Body of pancreas (tissue), 4 donors: ENCODE measurements around the gene ENPP6. TPM values are rescaled to one million over a fixed set of nuclear protein-coding genes. Genes with fewer than 3 reads are reported as not detected.

Source experiments
- ATAC-seq: fragments of 150-250 bp; one replicate; pipeline ENCODE4 v1.9.1; 2016
- DNase-seq, 4 donors: peaks; one replicate each; pipeline ENCODE4 v3.0.0-alpha.2; 2019
- H3K27ac ChIP-seq, 4 donors: fragments of 200-600 bp; sonication (generic); 1 replicate in 3 of 4; 2 replicates in 1 of 4; pipeline versions ENCODE4 v1.5.1 to v1.6.1; 2016 to 2019; ENCODE audit warnings: mild to moderate bottlenecking in 1 of 4, mixed read lengths in 1 of 4, moderate library complexity in 1 of 4
- H3K27me3 ChIP-seq, 2 donors: fragments of 200-600 bp; sonication (generic); one replicate each; pipeline ENCODE4 v1.6.0; 2016; ENCODE audit warnings: mild to moderate bottlenecking in 1 of 2
- H3K36me3 ChIP-seq, 2 donors: fragments of 200-600 bp; sonication (generic); replicated peaks in 1 of 2; 2 replicates each; pipeline ENCODE4 v1.5.1; 2016; ENCODE audit warnings: low read depth in 2 of 2; ENCODE audit not compliant: insufficient read depth in 1 of 2
- H3K4me1 ChIP-seq: fragments of 200-600 bp; sonication (generic); one replicate; pipeline ENCODE4 v1.6.0; 2016
- H3K4me3 ChIP-seq, 2 donors: fragments of 200-600 bp; sonication (generic); 1 replicate in 1 of 2; 2 replicates in 1 of 2; pipeline ENCODE4 v1.5.1; 2016 to 2019
- H3K9me3 ChIP-seq, 3 donors: fragments of 200-600 bp; sonication (generic); 1 replicate in 2 of 3; 2 replicates in 1 of 3; pipeline ENCODE4 v1.5.1; 2016
- POLR2A ChIP-seq, 3 donors: fragments of 450-650 bp; IDR thresholded peaks; one replicate each; pipeline ENCODE4 v1.6.1; 2016; ENCODE audit warnings: antibody characterized with exemption in 3 of 3, mild to moderate bottlenecking in 2 of 3
- WGBS, 2 donors: methylation state at CpG; one replicate each; pipeline ENCODE4 v1.1.5; 2017; 5-methylcytosine and 5-hydroxymethylcytosine counted together
- intact Hi-C: fragments of 100-400 bp; cut with DNase I; formaldehyde crosslinking; loops from one replicate; pipeline ENCODE4 v1.15.1; 2023
- total RNA-seq, 2 donors: library from RNA; depleted of rRNA; stranded (reverse); fragments of >200 nt; gene quantifications; one replicate each; pipeline ENCODE4 v1.1.0, GENCODE V29; 2016
- TF ChIP-seq, protein P1 (sequence below), 7 experiments: fragments of 450-650 bp in 4 of 7; fragments of 200-600 bp in 3 of 7; sonication (generic) in 3 of 7; IDR thresholded peaks; one replicate each; pipeline ENCODE4 v1.5.1; 2016 to 2019; ENCODE audit warnings: antibody characterized with exemption in 7 of 7

ENPP6 gene
- total RNA-seq, 2 donors from 2014 or later = not detected

DNA sequence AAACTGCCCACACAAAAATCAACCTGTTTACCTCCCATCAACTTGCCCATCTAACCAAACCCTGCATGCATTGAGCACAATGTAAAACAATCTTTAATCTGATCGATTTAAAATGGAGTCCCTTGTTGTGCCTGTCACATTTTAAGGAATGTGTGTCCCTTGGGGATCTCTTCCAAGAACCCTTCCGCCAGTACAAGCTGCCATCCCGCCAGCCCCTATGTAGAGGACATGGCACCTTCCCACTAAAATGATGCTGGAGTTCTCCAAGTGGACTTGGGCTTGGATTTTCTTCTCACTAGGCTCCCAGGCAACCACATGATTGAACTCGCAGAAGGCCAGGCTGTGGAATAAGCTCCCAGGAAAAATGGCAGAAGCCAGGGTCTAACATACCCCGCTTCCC, 45.8 kb upstream of the ENPP6 start:
- H3K9me3 ChIP-seq = no peaks in the 10 kb centered on the region
- no peaks in the 10 kb centered on the region for H3K36me3 ChIP-seq
- H3K4me1 ChIP-seq = no peaks in the 10 kb centered on the region
- 32 to 52% methylated on average over 5 of the region's 5 CpGs for WGBS, 2 donors
- TF ChIP-seq, protein P1, sequence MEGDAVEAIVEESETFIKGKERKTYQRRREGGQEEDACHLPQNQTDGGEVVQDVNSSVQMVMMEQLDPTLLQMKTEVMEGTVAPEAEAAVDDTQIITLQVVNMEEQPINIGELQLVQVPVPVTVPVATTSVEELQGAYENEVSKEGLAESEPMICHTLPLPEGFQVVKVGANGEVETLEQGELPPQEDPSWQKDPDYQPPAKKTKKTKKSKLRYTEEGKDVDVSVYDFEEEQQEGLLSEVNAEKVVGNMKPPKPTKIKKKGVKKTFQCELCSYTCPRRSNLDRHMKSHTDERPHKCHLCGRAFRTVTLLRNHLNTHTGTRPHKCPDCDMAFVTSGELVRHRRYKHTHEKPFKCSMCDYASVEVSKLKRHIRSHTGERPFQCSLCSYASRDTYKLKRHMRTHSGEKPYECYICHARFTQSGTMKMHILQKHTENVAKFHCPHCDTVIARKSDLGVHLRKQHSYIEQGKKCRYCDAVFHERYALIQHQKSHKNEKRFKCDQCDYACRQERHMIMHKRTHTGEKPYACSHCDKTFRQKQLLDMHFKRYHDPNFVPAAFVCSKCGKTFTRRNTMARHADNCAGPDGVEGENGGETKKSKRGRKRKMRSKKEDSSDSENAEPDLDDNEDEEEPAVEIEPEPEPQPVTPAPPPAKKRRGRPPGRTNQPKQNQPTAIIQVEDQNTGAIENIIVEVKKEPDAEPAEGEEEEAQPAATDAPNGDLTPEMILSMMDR (IDR thresholded peaks at IDR 0.05) = no peak
- no peak for TF ChIP-seq POLR2A (IDR thresholded peaks at IDR 0.05)
- ATAC-seq (no peak), DNase-seq (no peak)
- no peak overlapping the region for H3K27ac ChIP-seq
- H3K4me3 ChIP-seq = no peak overlapping the region
- no peaks in the 10 kb centered on the region for H3K27me3 ChIP-seq
- intact Hi-C loops = no loop called here

DNA sequence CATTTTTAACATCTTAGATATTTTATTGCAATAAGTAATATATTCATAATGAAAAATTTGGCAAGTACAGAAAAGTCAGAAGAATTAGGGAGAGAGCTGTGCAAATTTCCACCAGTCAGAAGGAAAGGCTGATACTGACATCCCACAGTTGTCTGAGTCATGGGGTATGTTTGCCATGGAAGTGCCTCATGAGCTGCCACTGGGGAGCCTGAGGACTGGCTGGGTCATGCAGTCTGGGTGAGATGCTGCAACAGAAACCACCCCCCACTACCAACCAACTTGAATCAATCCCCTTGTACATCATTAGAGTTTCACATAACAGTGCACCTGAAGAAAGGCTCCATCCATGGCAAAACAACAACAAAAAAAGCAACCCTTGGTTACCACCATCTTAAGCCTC, 45.2 kb upstream of the ENPP6 start:
- H3K4me3 ChIP-seq = no peak overlapping the region
- no peak for ATAC-seq
- H3K9me3 ChIP-seq = no peaks in the 10 kb centered on the region
- H3K27ac ChIP-seq = no peak overlapping the region
- no peaks in the 10 kb centered on the region for H3K36me3 ChIP-seq
- no peak for DNase-seq
- no peaks in the 10 kb centered on the region for H3K4me1 ChIP-seq
- TF ChIP-seq POLR2A (IDR thresholded peaks at IDR 0.05) = no peak
- TF ChIP-seq, protein P1 (IDR thresholded peaks at IDR 0.05) = no peak
- intact Hi-C loops = no loop called here
- no peaks in the 10 kb centered on the region for H3K27me3 ChIP-seq

DNA sequence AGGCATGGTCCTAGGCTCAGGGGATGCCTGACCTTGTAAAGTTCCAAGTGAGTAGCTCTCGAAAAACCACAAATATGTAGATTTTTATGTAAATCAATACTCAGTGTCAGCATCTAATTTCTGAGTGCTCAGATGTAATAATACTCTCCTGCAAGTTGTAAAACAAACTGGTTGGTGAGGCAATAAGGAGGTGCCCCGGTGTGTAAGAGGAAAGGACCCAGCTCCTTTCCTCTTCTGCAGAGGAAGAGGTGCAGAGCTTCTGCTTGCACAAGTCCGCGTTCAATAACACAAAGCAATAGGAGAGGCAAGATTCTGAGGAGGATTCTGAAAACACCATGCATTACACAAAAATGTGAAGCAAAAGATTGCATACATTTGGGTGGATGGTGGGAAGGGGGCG, 43.6 kb upstream of the ENPP6 start:
- whole genome bisulfite sequencing, 2 donors = 67 to 69% methylated on average over 5 of the region's 5 CpGs
- Histone ChIP-seq H3K4me3 (no peak overlapping the region), H3K4me1 (no peaks in the 10 kb centered on the region), H3K27me3 (no peaks in the 10 kb centered on the region), H3K36me3 (no peaks in the 10 kb centered on the region), H3K9me3 (no peaks in the 10 kb centered on the region), H3K27ac (no peak overlapping the region)
- no peak for TF ChIP-seq POLR2A (IDR thresholded peaks at IDR 0.05)
- TF ChIP-seq, protein P1 (IDR thresholded peaks at IDR 0.05) = no peak
- DNase-seq (no peak), ATAC-seq (no peak)
- intact Hi-C loops = no loop called here

DNA sequence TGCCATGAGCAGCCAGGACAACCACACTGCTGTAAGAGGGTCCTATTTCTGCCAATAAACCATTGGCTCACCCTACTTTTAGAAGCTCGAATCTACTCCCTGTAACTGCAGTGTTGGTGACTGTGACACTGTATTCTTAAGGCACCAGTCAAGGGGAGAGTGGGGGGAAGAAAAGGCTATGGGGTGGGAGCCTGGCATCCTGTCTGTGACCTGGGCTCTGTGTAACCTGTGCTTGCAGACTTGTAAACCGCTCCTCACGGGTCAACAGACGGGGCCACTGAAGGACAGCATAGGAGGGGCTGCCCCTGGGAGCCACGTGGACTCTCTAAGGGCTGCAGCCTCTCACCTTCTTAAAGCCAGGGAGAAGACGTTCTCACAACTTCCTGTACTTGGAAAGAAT, 42.2 kb upstream of the ENPP6 start:
- Histone ChIP-seq H3K4me1 (no peaks in the 10 kb centered on the region), H3K4me3 (no peak overlapping the region), H3K27ac (no peak overlapping the region), H3K27me3 (no peaks in the 10 kb centered on the region), H3K9me3 (no peaks in the 10 kb centered on the region), H3K36me3 (no peaks in the 10 kb centered on the region)
- ATAC-seq (no peak), DNase-seq (no peak)
- 30 to 33% methylated on average over 5 to 6 of the region's 6 CpGs for WGBS, 2 donors
- intact Hi-C loops = no loop called here
- TF ChIP-seq, protein P1 (IDR thresholded peaks at IDR 0.05) = no peak
- TF ChIP-seq POLR2A (IDR thresholded peaks at IDR 0.05) = no peak

DNA sequence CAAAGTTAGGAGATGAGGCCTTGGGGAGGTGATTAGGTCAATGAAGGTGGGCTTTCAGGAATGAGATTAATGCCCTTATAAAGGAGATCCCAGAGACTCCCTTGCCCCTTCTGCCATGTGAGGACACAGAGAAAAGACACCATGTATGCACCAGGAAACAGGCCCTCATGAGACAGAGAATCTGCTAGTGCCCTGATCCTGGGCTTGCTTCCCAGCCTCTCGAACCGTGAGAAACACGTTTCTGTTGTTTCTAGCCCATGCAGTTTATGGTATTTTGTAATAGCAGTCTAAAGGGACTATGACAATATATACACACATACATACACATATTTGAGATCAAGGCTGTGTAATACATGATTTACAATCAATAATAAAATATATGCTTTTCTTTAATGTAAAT, 41.4 kb upstream of the ENPP6 start:
- whole genome bisulfite sequencing, 2 donors = 62 to 74% methylated on average over 3 of the region's 3 CpGs
- TF ChIP-seq POLR2A (IDR thresholded peaks at IDR 0.05) = no peak
- TF ChIP-seq, protein P1 (IDR thresholded peaks at IDR 0.05) = no peak
- DNase-seq = no peak
- intact Hi-C loops = no loop called here
- no peak for ATAC-seq
- H3K27ac ChIP-seq = no peak overlapping the region
- H3K4me3 ChIP-seq = no peak overlapping the region
- H3K27me3 ChIP-seq = no peaks in the 10 kb centered on the region
- H3K9me3 ChIP-seq = no peaks in the 10 kb centered on the region
- H3K36me3 ChIP-seq = no peaks in the 10 kb centered on the region
- H3K4me1 ChIP-seq = no peaks in the 10 kb centered on the region
